Tibial artery (tissue), 4 donors: ENCODE measurements around the gene KLK15.

Source experiments
- DNase-seq, 2 donors: peaks; one replicate each; pipeline ENCODE4 v3.0.0-alpha.2; 2019
- H3K27ac ChIP-seq, 2 donors: fragments of 200-600 bp; sonication (generic) in 1 of 2; 1 replicate in 1 of 2; 2 replicates in 1 of 2; pipeline ENCODE4 v1.5.1; 2018 to 2019; ENCODE audit warnings: mild to moderate bottlenecking in 1 of 2
- H3K27me3 ChIP-seq, 2 donors: fragments of 200-600 bp; sonication (generic) in 1 of 2; one replicate each; pipeline versions ENCODE4 v1.5.1 to v1.6.0; 2016 to 2019
- H3K36me3 ChIP-seq, 3 donors: fragments of 200-600 bp; sonication (generic) in 2 of 3; one replicate each; pipeline ENCODE4 v1.5.1; 2016 to 2019; ENCODE audit warnings: mild to moderate bottlenecking in 2 of 3
- H3K4me1 ChIP-seq, 4 donors: fragments of 200-600 bp; sonication (generic) in 2 of 4; 1 replicate in 3 of 4; 2 replicates in 1 of 4; pipeline ENCODE4 v1.5.1; 2016 to 2019
- H3K4me3 ChIP-seq, 2 donors: fragments of 200-600 bp; sonication (generic) in 1 of 2; 1 replicate in 1 of 2; 2 replicates in 1 of 2; pipeline ENCODE4 v1.5.1; 2018 to 2019; ENCODE audit warnings: mild to moderate bottlenecking in 2 of 2
- H3K9me3 ChIP-seq, 3 donors: fragments of 200-600 bp; sonication (generic) in 1 of 3; one replicate each; pipeline ENCODE4 v1.5.1; 2016 to 2019
- intact Hi-C: fragments of 100-400 bp; cut with DNase I; formaldehyde crosslinking; loops from one replicate; pipeline ENCODE4 v1.15.0; 2023; ENCODE audit warnings: low total_unique reads
- TF ChIP-seq, protein P1 (sequence below), 2 experiments: fragments of 200-600 bp in 1 of 2; fragments of 450-650 bp in 1 of 2; IDR thresholded peaks; one replicate each; pipeline ENCODE4 v1.5.1; 2017 to 2019; ENCODE audit warnings: antibody characterized with exemption in 2 of 2, mild to moderate bottlenecking in 1 of 2, moderate library complexity in 1 of 2

The KLK15 gene

DNA sequence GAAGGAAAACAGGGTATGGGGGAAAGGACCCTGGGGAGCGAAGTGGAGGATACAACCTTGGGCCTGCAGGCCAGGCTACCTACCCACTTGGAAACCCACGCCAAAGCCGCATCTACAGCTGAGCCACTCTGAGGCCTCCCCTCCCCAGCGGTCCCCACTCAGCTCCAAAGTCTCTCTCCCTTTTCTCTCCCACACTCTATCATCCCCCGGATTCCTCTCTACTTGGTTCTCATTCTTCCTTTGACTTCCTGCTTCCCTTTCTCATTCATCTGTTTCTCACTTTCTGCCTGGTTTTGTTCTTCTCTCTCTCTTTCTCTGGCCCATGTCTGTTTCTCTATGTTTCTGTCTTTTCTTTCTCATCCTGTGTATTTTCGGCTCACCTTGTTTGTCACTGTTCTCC, 24.0 kb upstream of the KLK15 start:
- no peak overlapping the region for H3K27ac ChIP-seq
- H3K4me3 ChIP-seq = no peak overlapping the region
- TF ChIP-seq, protein P1, sequence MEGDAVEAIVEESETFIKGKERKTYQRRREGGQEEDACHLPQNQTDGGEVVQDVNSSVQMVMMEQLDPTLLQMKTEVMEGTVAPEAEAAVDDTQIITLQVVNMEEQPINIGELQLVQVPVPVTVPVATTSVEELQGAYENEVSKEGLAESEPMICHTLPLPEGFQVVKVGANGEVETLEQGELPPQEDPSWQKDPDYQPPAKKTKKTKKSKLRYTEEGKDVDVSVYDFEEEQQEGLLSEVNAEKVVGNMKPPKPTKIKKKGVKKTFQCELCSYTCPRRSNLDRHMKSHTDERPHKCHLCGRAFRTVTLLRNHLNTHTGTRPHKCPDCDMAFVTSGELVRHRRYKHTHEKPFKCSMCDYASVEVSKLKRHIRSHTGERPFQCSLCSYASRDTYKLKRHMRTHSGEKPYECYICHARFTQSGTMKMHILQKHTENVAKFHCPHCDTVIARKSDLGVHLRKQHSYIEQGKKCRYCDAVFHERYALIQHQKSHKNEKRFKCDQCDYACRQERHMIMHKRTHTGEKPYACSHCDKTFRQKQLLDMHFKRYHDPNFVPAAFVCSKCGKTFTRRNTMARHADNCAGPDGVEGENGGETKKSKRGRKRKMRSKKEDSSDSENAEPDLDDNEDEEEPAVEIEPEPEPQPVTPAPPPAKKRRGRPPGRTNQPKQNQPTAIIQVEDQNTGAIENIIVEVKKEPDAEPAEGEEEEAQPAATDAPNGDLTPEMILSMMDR (IDR thresholded peaks at IDR 0.05) = no peak
- no peak for DNase-seq
- H3K36me3 ChIP-seq = no peaks in the 10 kb centered on the region
- intact Hi-C loops = no loop called here
- peaks cover 0 to 29% of the 10 kb centered on the region in 2 donors for H3K27me3 ChIP-seq
- no peaks in the 10 kb centered on the region for H3K4me1 ChIP-seq
- no peaks in the 10 kb centered on the region for H3K9me3 ChIP-seq

DNA sequence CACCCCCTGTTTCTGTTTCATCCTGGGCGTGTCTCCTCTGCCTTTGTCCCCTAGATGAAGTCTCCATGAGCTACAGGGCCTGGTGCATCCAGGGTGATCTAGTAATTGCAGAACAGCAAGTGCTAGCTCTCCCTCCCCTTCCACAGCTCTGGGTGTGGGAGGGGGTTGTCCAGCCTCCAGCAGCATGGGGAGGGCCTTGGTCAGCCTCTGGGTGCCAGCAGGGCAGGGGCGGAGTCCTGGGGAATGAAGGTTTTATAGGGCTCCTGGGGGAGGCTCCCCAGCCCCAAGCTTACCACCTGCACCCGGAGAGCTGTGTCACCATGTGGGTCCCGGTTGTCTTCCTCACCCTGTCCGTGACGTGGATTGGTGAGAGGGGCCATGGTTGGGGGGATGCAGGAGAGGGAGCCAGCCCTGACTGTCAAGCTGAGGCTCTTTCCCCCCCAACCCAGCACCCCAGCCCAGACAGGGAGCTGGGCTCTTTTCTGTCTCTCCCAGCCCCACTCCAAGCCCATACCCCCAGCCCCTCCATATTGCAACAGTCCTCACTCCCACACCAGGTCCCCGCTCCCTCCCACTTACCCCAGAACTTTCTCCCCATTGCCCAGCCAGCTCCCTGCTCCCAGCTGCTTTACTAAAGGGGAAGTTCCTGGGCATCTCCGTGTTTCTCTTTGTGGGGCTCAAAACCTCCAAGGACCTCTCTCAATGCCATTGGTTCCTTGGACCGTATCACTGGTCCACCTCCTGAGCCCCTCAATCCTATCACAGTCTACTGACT, 21.4 kb upstream of the KLK15 start, which contains the start of gene KLK3:
Gene KLK3, plus strand, starts transcription at position 280 of the 775 bp plus-strand sequence. Its CDS starts 41 bp downstream, at position 321.
- H3K4me3 ChIP-seq = no peak within 1 kb of the TSS
- H3K9me3 ChIP-seq = no peaks in the 10 kb centered on the region
- H3K27ac ChIP-seq = no peak within 1 kb of the TSS
- no peaks in the 10 kb centered on the region for H3K36me3 ChIP-seq
- peaks cover 0 to 35% of the 10 kb centered on the region in 2 donors for H3K27me3 ChIP-seq
- intact Hi-C loops = no loop called here
- TF ChIP-seq, protein P1 (IDR thresholded peaks at IDR 0.05) = no peak
- H3K4me1 ChIP-seq = no peaks in the 10 kb centered on the region
- no peak for DNase-seq

DNA sequence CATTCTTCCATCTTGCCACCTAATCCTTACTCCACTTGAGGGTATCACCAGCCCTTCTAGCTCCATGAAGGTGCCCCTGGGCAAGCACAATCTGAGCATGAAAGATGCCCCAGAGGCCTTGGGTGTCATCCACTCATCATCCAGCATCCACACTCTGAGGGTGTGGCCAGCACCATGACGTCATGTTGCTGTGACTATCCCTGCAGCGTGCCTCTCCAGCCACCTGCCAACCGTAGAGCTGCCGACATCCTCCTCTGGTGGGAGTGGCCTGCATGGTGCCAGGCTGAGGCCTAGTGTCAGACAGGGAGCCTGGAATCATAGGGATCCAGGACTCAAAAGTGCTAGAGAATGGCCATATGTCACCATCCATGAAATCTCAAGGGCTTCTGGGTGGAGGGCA, 18.2 kb upstream of the KLK15 start:
- Histone ChIP-seq H3K36me3 (no peaks in the 10 kb centered on the region), H3K9me3 (no peaks in the 10 kb centered on the region), H3K4me3 (no peak overlapping the region), H3K27me3 (peaks cover 0 to 15% of the 10 kb centered on the region in 2 donors), H3K27ac (no peak overlapping the region), H3K4me1 (no peaks in the 10 kb centered on the region)
- TF ChIP-seq, protein P1 (IDR thresholded peaks at IDR 0.05) = no peak
- DNase-seq = no peak
- intact Hi-C loops = no loop called here

DNA sequence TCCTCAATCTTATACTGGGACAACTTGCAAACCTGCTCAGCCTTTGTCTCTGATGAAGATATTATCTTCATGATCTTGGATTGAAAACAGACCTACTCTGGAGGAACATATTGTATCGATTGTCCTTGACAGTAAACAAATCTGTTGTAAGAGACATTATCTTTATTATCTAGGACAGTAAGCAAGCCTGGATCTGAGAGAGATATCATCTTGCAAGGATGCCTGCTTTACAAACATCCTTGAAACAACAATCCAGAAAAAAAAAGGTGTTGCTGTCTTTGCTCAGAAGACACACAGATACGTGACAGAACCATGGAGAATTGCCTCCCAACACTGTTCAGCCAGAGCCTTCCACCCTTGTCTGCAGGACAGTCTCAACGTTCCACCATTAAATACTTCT, 17.4 kb upstream of the KLK15 start:
- DNase-seq = no peak
- TF ChIP-seq, protein P1 (IDR thresholded peaks at IDR 0.05) = no peak
- H3K4me1 ChIP-seq = no peaks in the 10 kb centered on the region
- no peaks in the 10 kb centered on the region for H3K9me3 ChIP-seq
- H3K4me3 ChIP-seq = no peak overlapping the region
- H3K27ac ChIP-seq = no peak overlapping the region
- no peaks in the 10 kb centered on the region for H3K36me3 ChIP-seq
- peaks cover 0 to 15% of the 10 kb centered on the region in 2 donors for H3K27me3 ChIP-seq
- intact Hi-C loops = no loop called here

DNA sequence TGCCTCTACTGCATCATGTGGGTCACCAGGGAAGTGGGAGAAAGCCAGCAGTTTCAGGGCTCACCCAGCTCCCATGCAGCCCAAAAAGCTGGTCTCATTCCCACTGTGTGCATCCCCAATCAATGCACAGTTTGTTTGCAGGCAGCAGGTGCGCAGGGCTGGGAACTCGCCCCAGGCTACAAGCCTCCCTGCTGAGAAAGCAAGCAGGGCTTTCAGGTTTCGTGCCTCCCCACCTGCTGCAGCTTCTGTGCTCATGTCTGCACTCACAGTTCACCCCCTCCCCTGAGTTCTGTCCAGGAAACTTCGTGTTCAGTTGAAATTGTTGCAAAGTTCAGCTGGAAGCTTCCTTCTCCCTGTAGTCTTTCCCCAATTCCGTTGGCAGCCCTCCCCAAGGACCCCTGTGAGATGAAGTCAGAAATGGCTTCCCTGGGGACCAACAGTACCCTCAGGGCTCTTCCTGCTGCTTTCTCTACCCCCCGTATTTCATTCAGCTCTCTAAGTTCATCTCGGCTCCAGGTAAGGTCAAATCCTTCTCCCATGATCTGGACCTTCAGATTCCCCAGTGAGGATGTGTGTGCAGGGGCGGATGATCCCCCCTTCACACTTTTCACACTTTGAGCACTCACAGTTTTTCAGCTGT, 11.0 kb upstream of the KLK15 start:
- no peak for DNase-seq
- Histone ChIP-seq H3K27me3 (no peaks in the 10 kb centered on the region), H3K4me3 (no peak overlapping the region), H3K4me1 (no peaks in the 10 kb centered on the region), H3K36me3 (no peaks in the 10 kb centered on the region), H3K27ac (no peak overlapping the region), H3K9me3 (peaks cover 0 to 20% (median 12%) of the 10 kb centered on the region in 3 donors)
- intact Hi-C loops = no loop called here
- TF ChIP-seq, protein P1 (IDR thresholded peaks at IDR 0.05) = no peak
